Activated CD4-positive, alpha-beta T cell treated with anti-CD3 and anti-CD28 coated beads, Interleukin-2, amount 10 ng/mL, durations not matched to agents 24 days and 14 days (primary cell): ENCODE data around the gene LOXL1. TPM values are rescaled to one million over a fixed set of nuclear protein-coding genes. Genes with fewer than 3 reads are reported as not detected.

ENCODE experiments used
- DNase-seq: peaks from one replicate; pipeline ENCODE4 v3.0.0; 2022
- H3K27ac Mint-ChIP-seq: one replicate; pipeline ENCODE4 v1.8.0; 2022; ENCODE audit warnings: mild to moderate bottlenecking, mixed read lengths
- H3K27me3 Mint-ChIP-seq: one replicate; pipeline ENCODE4 v1.8.0; 2022; ENCODE audit warnings: mixed read lengths
- H3K36me3 Mint-ChIP-seq: one replicate; pipeline ENCODE4 v1.8.0; 2022; ENCODE audit warnings: low read depth, mild to moderate bottlenecking, mixed read lengths
- H3K4me1 Mint-ChIP-seq: one replicate; pipeline ENCODE4 v1.8.0; 2021; ENCODE audit warnings: mixed read lengths
- H3K4me3 Mint-ChIP-seq: one replicate; pipeline ENCODE4 v1.8.0; 2022; ENCODE audit warnings: mild to moderate bottlenecking, moderate library complexity, mixed read lengths
- H3K9me3 Mint-ChIP-seq: one replicate; pipeline ENCODE4 v1.8.0; 2021; ENCODE audit warnings: mixed read lengths
- intact Hi-C: fragments of 100-400 bp; cut with micrococcal nuclease; formaldehyde crosslinking; loops from one replicate; pipeline ENCODE4 v1.15.1; 2023
- total RNA-seq: library from RNA; stranded (reverse); gene quantifications from 2 replicates; pipeline ENCODE4 v1.2.3, GENCODE V29; 2022

LOXL1 gene
- total RNA-seq, 1 donor from 2014 or later, result 0.49 TPM

DNA sequence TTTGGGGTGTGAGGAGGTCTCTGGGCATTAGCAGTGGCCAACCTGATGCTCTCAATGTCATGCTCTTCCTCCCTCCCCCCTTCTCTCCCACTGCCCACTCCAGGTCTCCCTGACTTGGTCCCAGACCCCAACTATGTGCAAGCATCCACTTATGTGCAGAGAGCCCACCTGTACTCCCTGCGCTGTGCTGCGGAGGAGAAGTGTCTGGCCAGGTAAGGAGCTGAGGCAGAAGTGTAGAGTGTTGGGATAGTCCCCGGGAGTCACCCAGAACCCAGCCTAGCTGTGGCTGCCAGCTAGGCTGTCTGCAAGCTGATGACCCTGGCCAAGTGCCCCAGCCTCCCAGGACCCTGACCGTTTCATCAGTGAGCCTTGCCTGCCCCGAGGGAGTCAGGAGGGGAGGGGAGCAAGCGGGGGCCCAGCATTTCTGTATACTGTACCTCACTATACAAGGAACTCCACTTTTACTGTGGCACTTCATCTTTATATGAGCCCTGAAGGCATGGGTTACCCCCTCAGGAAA is 16.5 kb downstream of the LOXL1 start:
- DNase-seq, result no peak
- H3K27me3 Mint-ChIP-seq, result peaks cover 7% of the 10 kb centered on the region
- no peak overlapping the region for H3K27ac Mint-ChIP-seq
- no peak overlapping the region for H3K4me3 Mint-ChIP-seq
- intact Hi-C loops, result no loop called here
- peaks cover 18% of the 10 kb centered on the region for H3K4me1 Mint-ChIP-seq
- no peaks in the 10 kb centered on the region for H3K9me3 Mint-ChIP-seq
- no peaks in the 10 kb centered on the region for H3K36me3 Mint-ChIP-seq

DNA sequence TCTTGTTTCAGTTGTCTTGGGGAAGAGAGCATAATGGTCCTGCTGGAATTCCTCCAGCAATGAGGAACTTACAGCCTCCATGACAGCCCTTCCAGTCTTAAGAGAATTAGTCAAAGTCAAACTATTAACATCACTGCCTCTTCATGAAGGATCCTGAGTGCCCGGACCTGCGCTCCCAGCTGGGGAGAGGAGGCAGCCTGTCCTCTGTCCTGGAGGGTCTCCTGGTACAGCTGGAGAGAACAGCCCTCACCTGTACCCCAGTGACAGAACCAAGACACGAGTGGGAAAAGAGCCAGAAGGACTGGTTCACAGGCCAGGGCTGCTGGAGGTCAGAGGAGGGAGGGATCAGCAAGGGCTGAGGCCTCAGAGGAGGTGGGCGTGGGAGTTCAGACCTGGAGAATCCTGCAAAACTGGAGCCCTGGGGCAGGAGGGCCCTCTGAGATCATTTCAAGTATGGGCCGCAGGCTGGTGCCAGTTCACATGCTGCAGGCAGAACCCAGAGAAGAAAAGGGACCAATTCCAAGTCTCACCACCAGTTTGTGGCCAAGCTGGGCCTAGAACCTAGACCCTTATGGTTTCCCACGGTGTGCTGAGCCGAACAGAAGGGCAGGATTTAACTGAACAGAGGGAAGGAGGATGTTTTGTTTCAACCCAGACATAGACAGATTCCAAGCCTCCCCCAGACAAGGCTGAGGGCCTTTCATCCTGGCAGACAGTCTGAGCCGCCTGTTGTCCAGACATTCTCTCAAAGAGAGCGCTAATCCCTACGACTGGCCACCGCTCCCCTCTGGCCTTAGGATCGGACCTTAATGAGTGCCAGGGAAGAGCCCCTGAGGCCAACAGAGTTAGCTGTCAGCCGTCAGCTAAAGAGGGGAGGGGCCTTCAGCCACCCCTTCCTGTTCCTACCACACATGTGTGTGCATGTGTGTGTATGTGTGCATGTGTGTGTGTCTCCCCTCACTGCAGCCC is 18.2 kb downstream of the LOXL1 start:
- no peak for DNase-seq
- intact Hi-C loops, result no loop called here
- Mint-ChIP-seq H3K4me1 (peaks cover 18% of the 10 kb centered on the region), H3K4me3 (no peak overlapping the region), H3K36me3 (no peaks in the 10 kb centered on the region), H3K27ac (no peak overlapping the region), H3K9me3 (no peaks in the 10 kb centered on the region), H3K27me3 (peaks cover 7% of the 10 kb centered on the region)

DNA sequence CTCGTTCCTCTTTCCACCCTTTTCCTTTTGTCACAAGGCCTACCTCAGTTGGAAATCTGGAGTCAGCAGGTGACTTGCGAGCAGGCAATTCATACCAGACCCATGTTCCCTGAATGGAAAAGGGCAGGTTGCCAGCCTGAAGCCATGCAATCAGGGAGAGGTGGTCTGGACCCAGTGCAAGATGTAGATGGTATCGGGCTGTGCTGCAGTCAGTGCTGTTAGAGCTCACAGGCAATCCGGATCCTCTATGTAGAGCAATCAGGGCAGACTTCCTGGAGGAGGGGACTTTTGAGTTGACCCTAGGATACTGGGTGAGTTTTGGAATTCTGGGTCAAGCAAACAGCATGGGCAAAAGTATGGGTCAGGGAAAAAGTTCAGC is 18.9 kb downstream of the LOXL1 start:
- no peak overlapping the region for H3K27ac Mint-ChIP-seq
- no peak for DNase-seq
- no peak overlapping the region for H3K4me3 Mint-ChIP-seq
- H3K36me3 Mint-ChIP-seq, result no peaks in the 10 kb centered on the region
- H3K9me3 Mint-ChIP-seq, result no peaks in the 10 kb centered on the region
- intact Hi-C loops, result no loop called here
- peaks cover 18% of the 10 kb centered on the region for H3K4me1 Mint-ChIP-seq
- H3K27me3 Mint-ChIP-seq, result peaks cover 7% of the 10 kb centered on the region

GRCh38 chr15:73946046-73946721 is 19.9 kb downstream of the LOXL1 start:
- Mint-ChIP-seq H3K27me3 (peaks cover 7% of the 10 kb centered on the region), H3K4me3 (no peak overlapping the region), H3K36me3 (no peaks in the 10 kb centered on the region), H3K9me3 (no peaks in the 10 kb centered on the region), H3K4me1 (peaks cover 19% of the 10 kb centered on the region), H3K27ac (no peak overlapping the region)
- no peak for DNase-seq
- intact Hi-C loops, result no loop called here

DNA sequence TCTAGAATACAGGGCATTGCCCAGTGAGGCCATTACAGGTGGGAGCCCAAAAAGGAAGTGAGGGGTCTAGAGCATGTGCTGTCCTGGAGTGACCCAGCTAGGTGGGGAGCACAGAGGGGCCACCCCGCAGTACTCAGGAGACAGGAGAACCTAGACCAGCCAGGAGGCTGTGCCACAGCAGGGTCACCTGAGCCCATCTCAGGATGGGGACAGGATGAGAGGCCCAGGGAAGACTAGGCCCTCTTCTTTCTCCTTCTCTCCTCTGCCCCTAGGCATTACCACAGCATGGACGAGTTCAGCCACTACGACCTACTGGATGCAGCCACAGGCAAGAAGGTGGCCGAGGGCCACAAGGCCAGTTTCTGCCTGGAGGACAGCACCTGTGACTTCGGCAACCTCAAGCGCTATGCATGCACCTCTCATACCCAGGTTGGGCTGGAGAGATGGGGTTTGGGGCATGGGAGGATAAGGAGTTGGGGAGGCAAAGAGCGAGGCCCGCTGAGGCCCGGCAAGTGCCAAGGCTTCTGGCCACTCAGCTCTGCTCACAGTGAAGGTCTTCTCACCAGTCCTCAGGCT is 20.6 kb downstream of the LOXL1 start:
- Mint-ChIP-seq H3K36me3 (no peaks in the 10 kb centered on the region), H3K4me1 (peaks cover 14% of the 10 kb centered on the region), H3K4me3 (no peak overlapping the region), H3K27ac (no peak overlapping the region), H3K9me3 (no peaks in the 10 kb centered on the region), H3K27me3 (peaks cover 7% of the 10 kb centered on the region)
- intact Hi-C loops, result no loop called here
- no peak for DNase-seq

- Mint-ChIP-seq H3K27ac (no peak overlapping the region), H3K9me3 (no peaks in the 10 kb centered on the region), H3K27me3 (peaks cover 7% of the 10 kb centered on the region), H3K4me1 (peaks cover 8% of the 10 kb centered on the region), H3K4me3 (no peak overlapping the region), H3K36me3 (no peaks in the 10 kb centered on the region)
- no peak for DNase-seq
- intact Hi-C loops, result no loop called here
These were observed 21.4 kb downstream of the LOXL1 start for GRCh38 chr15:73947651-73948050.

- intact Hi-C loops, result no loop called here
- DNase-seq, result no peak
- H3K4me1 Mint-ChIP-seq, result peaks cover 8% of the 10 kb centered on the region
- no peak overlapping the region for H3K4me3 Mint-ChIP-seq
- no peaks in the 10 kb centered on the region for H3K36me3 Mint-ChIP-seq
- peaks cover 7% of the 10 kb centered on the region for H3K27me3 Mint-ChIP-seq
- H3K9me3 Mint-ChIP-seq, result no peaks in the 10 kb centered on the region
- H3K27ac Mint-ChIP-seq, result no peak overlapping the region
These were observed 22.1 kb downstream of the LOXL1 start for GRCh38 chr15:73948396-73948795.

GRCh38 chr15:73948982-73949381 is 22.7 kb downstream of the LOXL1 start:
- Mint-ChIP-seq H3K36me3 (no peaks in the 10 kb centered on the region), H3K4me3 (no peak overlapping the region), H3K9me3 (no peaks in the 10 kb centered on the region), H3K4me1 (peaks cover 8% of the 10 kb centered on the region), H3K27ac (no peak overlapping the region), H3K27me3 (peaks cover 7% of the 10 kb centered on the region)
- no peak for DNase-seq
- intact Hi-C loops, result no loop called here

DNA sequence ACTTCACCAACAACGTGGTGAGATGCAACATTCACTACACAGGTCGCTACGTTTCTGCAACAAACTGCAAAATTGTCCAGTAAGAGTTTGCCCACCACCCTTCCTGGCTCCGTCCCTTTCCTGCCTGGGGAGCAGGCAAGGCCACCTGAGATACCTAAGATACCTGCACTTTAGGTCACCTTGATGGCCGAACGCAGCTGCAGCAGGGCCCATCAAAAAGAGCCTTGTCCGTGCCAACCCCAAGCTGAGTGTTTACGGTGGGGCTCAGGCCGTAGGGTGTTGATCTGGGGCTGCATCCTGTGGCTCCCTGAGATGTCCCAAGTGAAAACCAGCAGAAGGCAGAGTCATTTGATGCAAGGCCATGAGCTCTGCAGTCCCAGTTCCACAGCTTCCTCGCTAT is 23.2 kb downstream of the LOXL1 start:
- intact Hi-C loops, result no loop called here
- no peak overlapping the region for H3K27ac Mint-ChIP-seq
- H3K4me1 Mint-ChIP-seq, result peaks cover 8% of the 10 kb centered on the region
- no peak for DNase-seq
- H3K9me3 Mint-ChIP-seq, result no peaks in the 10 kb centered on the region
- no peaks in the 10 kb centered on the region for H3K36me3 Mint-ChIP-seq
- H3K27me3 Mint-ChIP-seq, result peaks cover 6% of the 10 kb centered on the region
- no peak overlapping the region for H3K4me3 Mint-ChIP-seq

DNA sequence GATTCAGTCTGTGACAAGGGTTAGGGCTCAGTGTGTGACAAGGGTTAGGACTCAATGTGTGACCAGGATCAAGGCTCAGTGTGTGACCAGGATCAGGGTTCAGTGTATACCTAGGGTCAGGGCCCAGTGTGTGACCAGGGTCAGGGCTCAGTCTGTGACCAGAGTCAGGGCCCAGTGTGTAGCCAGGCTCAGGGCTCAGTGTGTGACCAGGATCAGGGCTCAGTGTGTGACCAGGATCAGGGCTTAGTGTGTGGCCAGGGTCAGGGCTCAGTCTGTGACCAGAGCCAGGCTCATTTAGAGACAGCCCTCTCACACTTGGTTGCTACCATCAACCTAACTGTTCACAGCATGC is 24.2 kb downstream of the LOXL1 start:
- H3K27me3 Mint-ChIP-seq, result peaks cover 2% of the 10 kb centered on the region
- peaks cover 4% of the 10 kb centered on the region for H3K4me1 Mint-ChIP-seq
- no peaks in the 10 kb centered on the region for H3K9me3 Mint-ChIP-seq
- no peak for DNase-seq
- no peaks in the 10 kb centered on the region for H3K36me3 Mint-ChIP-seq
- no peak overlapping the region for H3K4me3 Mint-ChIP-seq
- intact Hi-C loops, result no loop called here
- H3K27ac Mint-ChIP-seq, result no peak overlapping the region

DNA sequence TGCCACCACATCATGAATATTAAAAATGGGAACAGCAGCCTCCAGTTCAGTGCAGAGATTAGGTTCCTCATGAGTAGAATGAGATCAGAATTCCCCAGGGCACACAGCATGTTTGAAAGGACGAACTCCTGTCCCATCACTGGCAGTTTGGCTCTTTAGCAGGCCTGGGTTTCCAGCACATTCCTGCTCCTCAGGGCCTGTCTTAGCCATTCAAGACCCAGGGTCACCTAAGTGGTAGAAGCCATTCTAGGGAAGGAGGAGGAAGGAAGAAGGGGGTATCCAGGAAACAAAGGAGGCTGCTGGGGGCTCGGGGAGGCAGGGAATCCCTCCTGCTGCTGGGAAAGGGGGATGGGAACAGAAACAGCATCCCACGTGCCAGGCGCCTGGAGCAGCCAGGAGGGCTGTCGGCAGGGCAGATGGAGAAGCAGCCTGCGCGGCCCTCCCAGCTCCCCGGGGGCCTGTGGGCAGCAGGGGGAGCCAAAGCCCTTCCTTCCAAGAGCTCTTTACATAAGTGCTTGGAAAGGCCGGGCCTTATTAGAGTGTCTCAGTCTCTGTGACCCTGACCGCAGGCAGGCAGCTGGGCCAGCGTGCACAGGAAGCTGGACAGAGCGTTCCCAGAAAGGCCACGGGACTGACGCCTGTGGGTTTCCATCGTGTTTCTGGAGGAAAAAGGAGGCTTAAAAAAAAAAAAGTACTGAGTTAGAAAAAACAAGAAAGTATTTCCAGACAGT is 24.7 kb downstream of the LOXL1 start:
- DNase-seq, result peak; percentile 93
- Mint-ChIP-seq H3K27me3 (peaks cover under 1% of the 10 kb centered on the region), H3K4me3 (peak overlapping the region; percentile 31), H3K36me3 (no peaks in the 10 kb centered on the region), H3K27ac (peak overlapping the region; percentile 69), H3K9me3 (no peaks in the 10 kb centered on the region), H3K4me1 (peaks cover 4% of the 10 kb centered on the region)
- intact Hi-C loops, result loop anchor here (1.0 kb wide), 1 partner anchor 14 kb away; no protein-coding TSS in a partner anchor

GRCh38 chr15:73951601-73952000 is 25.3 kb downstream of the LOXL1 start:
- H3K4me3 Mint-ChIP-seq, result no peak overlapping the region
- no peaks in the 10 kb centered on the region for H3K9me3 Mint-ChIP-seq
- DNase-seq, result no peak
- peaks cover 2% of the 10 kb centered on the region for H3K4me1 Mint-ChIP-seq
- H3K36me3 Mint-ChIP-seq, result no peaks in the 10 kb centered on the region
- H3K27ac Mint-ChIP-seq, result no peak overlapping the region
- no peaks in the 10 kb centered on the region for H3K27me3 Mint-ChIP-seq
- intact Hi-C loops, result loop anchor here (1.0 kb wide), 1 partner anchor 14 kb away; no protein-coding TSS in a partner anchor

DNA sequence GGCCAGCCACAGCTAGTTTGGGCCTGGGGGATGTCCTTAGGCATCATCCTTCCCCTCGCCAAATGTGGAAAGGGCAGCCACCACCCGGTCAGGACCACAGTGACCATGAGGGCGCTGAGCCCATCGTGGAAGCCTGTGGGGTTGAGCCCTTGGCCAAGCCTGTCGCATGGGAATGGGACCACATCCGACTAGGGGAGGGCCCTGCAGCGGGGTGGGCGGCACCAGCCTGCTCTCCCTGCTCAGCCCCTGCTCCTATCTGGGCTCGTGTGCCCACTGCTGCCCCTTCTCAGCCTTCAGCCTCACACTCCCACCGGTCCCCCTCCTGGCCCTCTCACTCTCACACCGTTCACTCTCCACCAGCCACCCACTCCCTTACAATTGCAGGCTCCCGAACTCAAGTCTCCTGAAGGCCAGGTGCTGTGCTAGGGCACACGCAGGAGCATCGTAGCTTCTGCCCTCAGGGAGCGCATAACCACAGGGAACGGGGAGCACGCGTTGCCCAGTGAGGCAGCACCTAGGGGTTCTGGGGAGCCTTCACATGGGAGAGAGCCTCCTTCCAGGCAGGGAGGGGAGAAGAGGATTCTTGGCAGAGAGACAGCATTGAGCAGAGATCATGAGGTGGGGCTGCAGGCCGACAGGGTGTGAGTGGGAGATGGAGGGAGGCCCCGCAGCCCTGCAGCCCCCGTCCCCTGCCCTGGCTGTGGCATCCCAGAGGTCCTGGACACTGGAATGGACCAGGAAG is 26.1 kb downstream of the LOXL1 start:
- H3K36me3 Mint-ChIP-seq, result no peaks in the 10 kb centered on the region
- peaks cover 9% of the 10 kb centered on the region for H3K4me1 Mint-ChIP-seq
- intact Hi-C loops, result no loop called here
- no peaks in the 10 kb centered on the region for H3K27me3 Mint-ChIP-seq
- H3K9me3 Mint-ChIP-seq, result no peaks in the 10 kb centered on the region
- H3K27ac Mint-ChIP-seq, result no peak overlapping the region
- no peak for DNase-seq
- H3K4me3 Mint-ChIP-seq, result no peak overlapping the region
